Stimulated activated CD8-positive, alpha-beta memory T cell treated with anti-CD3 and anti-CD28 coated beads, Interleukin-12 subunit alpha, Interleukin-12 subunit beta, amount 100 ng/mL, for 24 hours (primary cell): Measurements from ENCODE around the gene DSCAML1.

Source experiments
- DNase-seq: peaks from one replicate; pipeline ENCODE4 v3.0.0-alpha.2; 2020; ENCODE audit errors: extremely low read depth

The DSCAML1 gene

DNA sequence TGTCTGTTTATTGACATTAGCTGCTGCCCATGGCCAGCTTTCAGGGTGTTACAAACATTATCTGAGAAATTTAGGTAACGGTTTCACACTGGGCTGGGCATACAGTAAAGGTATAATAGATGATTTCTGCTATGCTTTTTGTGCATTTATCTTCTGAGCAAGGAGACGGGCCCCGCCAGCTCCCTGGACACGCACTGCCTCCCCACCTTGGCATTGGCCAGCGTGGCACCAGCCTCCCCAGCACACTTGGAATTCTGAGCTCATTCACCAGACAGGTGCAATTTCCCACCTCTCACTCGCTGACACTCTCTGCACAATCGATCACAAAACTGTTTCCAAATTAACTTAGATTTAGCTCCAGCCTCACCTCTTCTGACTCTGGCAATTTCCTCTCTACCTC is 246.6 kb downstream of the DSCAML1 start:
- no peak for DNase-seq

DNA sequence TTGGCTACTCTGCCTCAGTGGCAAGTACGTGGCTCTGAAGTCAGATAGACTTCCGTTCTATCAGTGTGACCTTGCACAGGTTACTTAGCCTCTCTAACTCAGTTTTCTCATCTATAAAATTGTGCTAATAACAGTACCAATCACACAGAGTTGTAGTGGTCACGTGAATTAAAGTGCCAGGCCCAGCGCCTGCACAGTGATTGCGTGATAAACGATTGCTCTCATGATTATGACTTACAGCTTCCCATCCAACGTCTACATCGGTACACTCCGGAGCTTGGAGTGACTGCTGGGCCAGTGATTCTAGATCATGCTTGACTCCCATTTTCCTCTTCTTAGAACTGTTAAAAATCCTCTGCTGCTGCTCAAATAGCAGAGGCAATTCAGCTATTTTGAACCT is 247.6 kb downstream of the DSCAML1 start:
- DNase-seq: no peak

DNA sequence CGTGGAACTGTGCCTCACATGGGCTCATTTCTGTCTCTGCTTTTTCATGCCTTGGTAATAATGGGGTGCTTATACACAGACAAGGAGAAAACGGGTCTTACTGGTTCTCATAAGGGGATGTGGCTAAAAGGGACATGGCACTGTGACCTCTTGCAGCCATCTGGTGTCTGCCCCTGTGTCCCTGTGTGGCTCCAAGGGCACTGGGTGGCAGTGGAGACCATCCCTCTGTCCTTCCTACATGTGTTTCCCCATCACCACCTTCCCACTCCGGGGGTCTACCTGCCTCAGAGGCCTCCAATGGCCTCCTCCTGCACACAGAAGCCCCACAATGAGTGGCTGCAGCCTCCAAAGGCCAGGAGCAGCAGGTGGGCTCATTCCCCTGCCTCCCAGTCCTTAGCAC is 248.1 kb downstream of the DSCAML1 start:
- DNase-seq: no peak

DNA sequence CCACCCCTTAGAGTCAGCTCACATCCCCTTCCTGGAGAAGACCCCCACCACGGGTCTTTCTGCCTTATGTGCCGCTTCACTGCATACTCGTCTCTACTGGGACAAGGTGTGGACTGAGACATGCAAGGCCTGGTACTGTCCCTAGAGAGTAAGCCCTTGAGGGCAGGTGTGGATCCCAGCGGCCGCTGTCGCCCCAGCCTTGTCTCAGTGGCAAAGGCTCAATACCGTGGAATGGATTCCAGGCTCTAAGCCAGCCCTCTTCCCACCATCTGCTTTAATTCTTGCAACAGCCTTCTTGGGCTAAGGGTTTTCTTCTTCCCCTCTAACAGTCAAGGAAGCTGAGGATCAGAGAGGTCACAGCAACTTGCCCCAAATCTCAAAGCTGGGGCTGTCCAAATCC is 249.1 kb downstream of the DSCAML1 start:
- no peak for DNase-seq

DNA sequence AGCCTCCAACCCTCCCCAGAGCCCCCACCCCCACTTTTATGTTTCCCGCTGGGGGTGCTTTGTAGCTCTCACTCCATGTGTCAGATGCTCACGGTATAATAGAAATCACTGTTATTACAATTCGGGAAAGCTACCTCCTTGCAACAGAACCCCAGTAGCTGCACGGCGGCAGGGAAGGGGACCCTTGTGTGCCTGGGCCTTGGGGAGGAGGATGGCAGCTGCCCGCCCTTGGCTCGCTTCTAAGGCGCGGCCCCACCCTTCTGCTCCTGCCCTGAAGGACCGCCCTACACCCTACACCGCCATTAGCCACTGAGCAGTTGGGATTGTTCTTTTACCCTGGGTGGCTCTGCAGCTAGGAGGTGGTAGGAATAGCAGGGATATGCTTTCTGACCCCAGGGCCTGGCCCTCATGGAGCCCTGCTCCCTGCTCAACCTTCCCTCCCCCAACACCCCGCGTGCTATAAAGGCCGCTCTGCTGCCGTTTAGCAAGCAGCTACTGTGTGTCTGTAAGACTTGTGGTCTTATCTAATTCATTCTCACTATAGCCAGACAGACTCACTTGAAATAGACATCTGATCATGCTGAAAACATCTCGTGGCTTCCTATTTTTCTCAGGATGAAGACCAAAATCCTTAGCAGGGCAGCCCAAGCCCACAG is 249.7 kb downstream of the DSCAML1 start:
- no peak for DNase-seq

DNA sequence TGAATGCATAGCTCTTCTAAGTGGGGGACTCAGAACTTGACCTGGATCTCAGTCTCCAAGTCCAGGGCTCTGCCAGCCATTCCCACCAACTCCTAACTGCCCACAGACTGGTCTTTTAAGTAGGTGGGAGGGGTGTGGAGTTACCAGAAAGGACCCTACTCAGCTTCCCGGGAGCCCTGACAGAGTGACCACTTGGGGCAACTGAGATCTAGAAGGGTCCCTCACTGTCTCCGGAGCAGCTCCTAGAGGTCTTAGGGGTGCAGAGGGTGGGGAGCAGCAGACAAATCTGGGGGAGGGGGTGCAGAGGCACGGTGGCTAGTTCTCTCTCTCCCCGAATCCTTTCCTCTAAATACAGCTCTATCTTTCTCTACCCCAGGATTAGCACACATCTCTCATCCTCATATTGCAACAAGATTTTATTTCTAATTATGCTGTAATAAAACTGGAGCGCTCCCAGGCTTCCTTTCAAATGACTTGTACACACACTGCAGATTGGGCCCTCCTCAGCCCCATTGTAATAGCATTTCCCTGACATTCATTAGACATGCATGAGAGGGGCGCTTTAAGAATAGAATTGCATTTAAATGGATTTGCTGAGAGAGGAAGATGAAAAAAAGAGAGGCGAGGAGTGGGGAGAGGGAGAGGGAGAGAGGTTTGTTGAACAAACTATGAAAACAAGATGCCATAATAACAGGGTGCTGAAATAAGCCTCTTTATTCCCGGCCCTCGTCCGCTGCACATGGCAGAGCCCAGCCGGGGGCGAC is 250.4 kb downstream of the DSCAML1 start:
- no peak for DNase-seq

DNA sequence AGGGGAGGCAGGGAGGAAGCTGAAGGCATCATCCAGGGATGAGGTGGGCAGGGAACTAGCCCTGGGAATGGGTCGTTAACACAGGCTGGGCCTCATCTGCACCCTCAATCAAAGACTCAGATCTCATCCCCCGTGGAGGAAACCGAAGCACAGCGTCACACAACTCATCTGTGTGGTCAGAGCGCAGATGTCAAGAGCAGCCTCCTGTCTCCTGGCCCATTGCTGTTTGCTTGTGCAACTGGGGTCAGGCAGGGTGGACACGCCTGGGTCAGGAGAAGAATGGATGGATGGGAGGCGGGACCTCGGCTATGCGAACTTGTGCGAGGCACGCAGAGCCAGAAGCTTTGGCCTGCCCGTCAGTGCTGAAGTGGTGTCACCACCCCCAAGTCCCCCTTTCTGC is 251.3 kb downstream of the DSCAML1 start:
- DNase-seq: no peak

DNA sequence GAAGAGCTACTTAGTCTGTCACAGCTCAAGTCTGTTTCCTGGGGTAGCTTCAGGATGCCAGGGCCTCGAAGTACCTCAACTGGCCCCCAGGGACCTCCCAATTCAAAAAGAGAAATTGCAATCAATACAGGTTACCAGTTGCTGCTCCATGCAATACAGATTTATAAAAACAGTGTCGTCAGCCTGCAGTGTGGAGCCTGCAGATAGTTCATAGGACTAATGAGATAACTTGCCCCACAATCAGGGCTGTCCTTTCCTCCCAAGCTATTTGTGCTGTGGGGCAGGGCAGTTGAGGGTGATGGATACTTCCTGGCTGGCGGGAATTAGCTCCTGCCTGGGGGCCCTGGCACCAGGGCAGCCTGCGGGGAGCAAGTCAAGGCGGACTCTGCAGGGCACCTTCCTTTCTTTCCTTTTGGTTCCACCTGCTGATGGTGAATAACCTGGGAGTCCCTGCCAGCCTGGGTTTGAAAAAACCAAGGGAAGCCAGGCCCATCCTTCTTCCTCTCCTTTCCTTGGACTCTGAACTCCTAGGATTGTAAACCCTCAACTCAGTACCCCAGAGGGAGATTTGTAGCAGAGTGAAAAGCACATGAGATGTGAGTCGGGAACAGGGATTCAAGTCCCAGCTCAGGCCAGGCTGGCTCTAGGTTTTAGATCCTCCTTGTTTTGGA is 252.8 kb downstream of the DSCAML1 start:
- DNase-seq: no peak

DNA sequence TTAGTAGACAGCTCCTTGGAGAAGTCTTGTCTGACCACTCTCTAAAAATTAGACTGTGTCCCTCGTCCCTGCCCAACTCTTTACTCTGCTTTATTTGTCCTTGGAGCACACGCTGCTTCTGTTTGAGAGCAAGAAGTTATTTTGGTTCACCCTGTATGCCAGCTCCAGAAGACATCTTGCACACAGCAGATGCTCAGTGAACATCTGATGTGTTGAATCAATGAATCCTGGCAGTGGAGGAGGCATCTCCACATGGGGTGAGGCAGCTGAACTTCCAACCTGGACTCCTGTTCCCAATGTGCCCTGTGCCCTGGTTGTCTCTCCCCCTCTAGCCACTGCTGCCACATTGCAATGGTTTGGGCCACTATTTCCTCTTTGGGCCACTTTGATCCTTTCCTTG is 255.8 kb downstream of the DSCAML1 start:
- DNase-seq: no peak

DNA sequence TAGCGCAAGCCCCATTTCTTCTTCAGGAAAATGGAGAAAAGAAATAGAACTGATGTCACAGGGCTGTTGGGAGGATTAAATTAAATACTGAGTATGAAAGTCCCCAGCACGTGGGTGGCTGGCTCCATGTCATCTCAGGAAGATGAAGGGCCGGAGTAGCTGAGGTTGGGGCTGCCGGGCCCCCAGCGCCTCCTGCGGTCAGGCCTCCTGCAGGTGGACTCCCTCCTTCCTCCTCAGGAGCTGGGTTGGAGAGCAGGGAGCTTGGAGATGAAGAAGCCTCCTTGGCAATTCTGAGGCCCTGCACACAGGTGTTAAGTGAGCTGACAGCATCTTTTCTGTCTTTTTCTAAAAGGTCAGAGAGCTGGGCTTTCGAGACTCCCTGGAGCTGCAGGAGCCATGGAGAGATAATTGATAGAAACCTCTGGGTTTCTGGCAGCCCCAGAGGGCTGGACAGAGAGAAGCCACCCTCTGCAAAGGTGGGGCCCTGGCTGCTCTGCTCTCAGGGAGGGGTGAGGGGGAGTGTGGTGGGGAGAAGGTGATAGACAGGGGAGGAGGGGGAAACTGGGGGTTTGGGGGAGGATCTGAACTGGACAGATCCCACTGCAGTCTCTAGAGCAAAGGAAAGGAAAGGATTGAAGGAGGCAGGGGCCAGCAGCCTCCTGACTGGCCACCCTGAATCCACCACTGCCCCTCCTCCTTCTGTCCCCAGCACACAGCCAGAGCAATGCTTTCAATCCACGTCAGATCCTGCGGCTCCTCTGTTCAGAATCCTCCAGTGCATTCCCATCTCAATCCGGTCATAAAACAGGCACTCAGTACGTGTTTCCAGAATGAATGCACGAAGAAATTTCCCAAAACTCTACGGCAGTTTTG is 258.5 kb downstream of the DSCAML1 start:
- no peak for DNase-seq

DNA sequence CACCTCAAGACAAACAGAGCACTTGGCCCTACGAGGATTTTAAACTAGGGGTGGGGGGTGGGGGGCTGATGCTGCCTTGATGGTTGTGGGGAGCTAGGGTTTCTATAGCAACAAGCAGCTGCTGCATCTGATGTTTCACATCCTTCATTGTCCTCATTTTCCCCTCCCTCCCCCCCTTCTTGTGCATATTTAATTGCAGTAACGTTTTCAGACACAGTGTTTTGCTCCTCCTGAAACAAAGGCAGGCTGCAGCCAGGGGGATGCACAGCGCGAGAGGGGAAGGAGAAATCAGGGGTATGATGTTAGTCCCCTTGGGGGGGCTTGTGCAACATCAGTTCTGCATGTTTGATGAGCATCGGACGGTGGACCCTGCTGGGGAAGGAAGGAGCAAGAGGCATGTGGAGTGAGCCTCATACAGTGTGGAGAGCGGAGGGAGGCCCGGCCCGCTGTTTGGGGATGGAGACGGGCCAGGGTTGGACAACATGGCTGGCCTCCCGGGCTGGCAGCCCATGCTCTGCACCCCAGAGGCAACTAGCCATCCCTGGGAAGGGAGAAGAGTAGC is 261.1 kb downstream of the DSCAML1 start:
- DNase-seq: no peak

DNA sequence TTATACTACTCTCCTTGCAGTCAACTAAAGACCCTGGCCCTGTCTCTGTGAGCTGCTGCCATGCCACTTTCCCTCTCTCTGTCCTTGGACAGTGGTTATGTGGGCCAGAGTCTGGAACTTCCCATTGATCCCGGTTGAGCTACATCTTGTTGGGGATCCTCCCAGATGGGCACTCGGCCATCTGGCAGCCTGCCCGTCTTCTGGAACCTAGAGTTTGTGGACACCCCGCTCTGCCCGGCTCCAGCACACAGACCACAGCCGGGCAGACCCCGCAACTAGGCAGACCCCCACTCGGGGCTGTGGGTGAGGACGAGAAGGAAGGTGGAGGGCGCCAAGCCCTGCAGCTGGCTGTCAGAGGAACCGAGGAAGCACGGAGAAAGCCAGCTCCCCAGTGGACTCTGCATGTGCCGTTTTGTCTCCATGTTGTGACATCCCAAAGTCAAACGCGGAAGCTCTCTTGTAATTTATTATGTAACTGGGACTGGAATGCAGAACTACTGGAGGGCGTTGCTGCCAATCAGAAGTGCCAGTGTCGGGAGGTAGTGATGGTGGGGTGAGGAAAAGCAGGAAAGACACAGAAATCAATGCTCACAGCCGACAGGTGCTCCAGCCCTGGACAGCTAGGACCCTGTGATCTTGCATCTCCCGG is 261.7 kb downstream of the DSCAML1 start:
- no peak for DNase-seq

DNA sequence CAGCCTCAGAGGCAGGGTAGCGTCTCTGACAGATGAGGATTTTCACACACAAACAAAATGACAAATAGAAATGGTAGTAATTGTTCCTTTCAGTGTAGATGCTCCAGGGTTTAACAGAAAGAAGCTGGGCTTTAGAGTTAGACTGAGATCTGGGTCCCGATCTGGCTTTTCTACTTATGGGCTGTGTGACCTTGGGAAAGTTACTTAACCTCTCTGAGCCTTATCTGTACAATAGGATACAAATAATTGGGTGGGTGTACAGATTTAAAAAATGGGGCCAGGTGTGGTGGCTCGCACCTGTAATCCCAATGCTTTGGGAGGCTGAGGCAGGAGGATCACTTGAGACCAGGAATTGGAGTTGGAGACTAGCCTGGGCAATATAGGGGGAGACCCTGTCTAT is 264.4 kb downstream of the DSCAML1 start:
- DNase-seq: no peak

DNA sequence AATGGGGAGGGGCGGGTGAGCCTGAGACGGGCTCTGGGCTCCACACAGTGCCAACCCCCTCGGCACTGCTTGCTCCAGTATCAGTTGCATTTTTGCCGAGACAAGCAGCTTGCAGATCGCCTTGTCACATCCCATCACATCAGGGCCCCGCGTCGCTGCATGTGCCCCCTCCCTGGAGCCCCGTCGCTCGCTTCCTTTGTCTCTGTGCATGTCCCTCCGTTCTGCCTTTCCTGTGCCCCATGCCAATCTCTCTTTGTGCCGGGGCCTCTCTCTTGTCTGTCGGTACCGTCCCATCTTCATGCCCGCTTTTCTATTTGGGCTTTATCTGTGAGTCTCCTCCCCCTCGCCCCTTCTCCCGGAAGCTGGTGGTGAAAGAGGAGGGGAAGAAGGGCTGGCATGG is 267.2 kb downstream of the DSCAML1 start:
- DNase-seq: no peak

DNA sequence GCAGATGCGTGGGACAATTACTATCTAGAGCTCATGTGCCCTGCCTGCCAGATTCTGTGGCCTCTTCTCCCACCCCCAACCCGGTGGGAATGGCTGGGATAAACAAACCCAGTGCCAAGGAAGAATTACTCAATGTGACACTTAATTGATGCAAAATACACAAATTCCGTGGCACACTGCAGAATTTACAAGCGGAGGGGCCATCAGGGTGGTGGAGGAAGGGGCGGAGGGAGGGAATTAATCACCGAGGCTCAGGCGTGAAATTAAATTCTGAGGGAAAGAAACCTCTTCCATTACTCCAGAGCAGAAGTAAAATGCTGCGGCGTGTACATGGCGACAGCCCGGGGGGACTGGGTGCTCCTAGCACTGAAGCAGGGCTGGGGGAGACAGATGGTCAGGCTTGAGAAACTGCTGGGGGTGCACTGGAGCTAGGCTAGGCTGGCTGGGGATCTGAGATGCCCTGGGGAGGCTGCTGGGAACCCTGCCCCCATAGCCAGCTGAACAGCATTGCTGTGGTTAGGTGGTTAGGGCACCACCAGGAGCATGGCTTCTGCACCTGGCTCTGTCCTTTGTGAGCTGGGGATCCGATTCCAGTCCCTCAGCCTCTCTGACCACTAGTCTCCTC is 268.8 kb downstream of the DSCAML1 start:
- no peak for DNase-seq

DNA sequence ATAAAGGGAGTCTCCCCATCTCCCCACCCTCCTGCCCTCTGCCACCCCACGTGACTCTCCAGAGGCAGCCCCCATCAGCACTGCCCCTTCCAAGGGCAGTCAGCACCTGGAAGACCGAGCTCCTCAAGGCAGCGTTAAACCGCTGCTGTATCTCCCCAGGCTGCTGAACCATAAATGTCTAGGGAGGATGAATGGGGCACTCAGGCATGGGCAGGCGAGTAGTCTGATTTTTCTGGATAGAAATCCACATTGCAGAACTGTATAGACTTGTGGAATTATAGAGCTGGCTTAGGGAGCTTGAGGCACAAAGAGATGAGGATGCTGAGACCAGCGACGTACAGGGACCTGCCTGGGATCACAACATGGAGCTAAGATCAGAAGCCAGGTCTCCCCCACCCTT is 269.7 kb downstream of the DSCAML1 start:
- no peak for DNase-seq

DNA sequence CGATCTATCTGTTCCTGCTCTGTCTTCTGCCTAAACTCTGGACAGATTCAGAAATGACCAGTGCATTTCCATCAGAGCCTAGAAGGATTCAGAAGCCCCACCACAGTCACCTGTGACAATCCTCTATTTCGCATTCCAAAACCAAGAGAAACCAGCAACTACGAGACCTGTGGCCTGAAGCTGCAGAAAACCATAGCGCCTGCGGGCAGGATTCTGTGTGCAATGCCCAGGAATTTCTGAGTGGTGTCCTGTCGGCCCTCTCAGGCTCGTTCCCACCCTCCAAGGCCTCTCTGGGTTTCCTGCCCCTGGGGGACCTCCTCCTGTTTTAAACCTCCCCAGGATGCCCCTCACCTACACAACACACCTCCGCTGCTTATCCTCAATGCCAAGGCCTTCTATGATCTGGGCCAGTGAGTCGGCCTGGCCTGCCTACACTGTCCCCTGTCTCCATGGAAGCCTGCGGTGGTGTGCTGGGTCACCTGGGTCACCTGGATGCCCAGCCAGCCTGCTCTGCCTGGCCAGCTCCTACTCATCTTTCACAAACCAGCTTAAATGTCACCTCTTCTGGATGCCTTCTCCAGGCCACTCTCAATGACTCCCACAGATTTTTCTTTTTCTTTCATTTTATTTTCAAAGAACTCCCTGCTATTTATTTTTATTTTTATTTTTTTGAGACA is 271.0 kb downstream of the DSCAML1 start:
- DNase-seq: no peak

DNA sequence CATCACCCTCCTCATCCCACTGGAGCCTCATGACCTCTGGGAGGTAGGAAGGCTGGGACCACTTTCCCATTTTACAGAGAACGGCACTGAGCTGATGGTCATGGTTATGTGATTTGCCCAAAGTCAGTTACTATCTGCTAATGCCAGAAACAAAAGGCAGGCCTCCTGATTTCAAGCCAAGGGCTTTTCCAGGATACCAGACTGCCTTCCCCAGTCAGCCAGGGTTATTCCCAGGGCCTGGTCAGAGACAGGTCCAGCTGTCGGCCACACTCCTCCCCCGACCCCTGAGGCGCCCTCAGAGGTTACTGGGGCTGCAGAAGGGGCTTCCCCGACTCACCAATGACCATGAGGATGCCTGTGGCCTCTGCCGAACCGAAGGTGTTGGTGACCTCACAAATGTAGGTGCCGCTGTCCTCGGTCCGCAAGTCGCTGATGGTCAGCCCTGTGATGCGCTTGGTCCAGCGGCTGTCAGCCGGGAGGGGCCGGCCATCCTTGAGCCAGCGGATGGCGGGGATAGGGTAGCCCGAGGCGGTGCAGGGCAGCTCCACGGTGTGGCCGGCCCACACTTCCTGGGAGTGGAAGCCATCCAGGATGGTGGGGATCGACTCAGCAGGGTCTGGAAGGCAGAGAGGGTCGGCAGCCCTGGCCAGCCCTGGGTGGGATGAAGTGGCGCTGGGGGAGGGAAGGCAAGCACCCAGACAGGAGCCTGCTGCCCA is 272.4 kb downstream of the DSCAML1 start:
- no peak for DNase-seq

DNA sequence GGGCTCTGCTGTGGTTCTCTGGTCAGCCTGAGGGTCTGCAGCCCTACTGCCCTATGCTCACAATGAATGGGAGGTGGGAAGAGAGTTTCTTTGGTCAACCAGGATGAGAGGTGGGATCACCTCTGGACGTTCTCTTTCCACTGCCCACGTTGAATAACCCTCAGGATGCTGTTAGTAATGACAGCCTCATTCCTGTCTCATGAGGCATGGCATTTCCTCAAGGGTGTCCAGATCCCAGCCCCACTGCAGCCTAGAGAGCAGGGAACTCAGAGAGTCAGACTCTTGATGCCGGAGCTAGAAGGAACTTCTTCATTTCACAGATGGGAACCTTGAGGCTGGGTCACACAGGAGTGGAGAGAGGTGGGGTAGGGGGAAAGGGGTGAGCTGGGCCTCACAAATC is 273.3 kb downstream of the DSCAML1 start:
- no peak for DNase-seq

DNA sequence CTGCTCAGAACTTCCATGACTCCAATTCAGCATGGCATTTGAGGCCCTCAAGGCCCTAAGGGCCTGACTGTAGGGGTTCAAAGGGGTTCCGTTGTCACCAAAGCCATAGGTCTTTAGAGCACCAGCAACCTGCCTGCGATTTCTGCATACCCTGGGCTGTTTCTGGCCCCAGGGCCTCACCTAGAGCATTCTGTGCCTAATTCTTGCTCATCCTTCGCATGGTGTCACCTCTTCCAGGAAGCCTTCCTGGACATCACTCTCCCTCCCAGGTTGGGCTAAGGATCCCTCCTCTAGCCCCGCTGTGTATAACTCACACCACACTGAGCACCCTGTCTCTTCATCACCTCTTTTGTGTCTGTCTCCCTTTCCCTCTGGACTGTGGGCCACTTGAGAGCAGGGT is 275.0 kb downstream of the DSCAML1 start:
- no peak for DNase-seq
